22Rv1 (cell line): ENCODE data around the gene SMCO1.

Source experiments
- ZFX ChIP-seq: fragments of 450-650 bp; IDR thresholded peaks from 2 replicates; pipeline ENCODE4 v1.6.1; 2017; ENCODE audit warnings: antibody characterized with exemption, borderline replicate concordance
- TF ChIP-seq, protein P1 (sequence below): fragments of 450-650 bp; IDR thresholded peaks from 2 replicates; pipeline ENCODE4 v1.5.1; 2017; ENCODE audit warnings: mild to moderate bottlenecking

DNA sequence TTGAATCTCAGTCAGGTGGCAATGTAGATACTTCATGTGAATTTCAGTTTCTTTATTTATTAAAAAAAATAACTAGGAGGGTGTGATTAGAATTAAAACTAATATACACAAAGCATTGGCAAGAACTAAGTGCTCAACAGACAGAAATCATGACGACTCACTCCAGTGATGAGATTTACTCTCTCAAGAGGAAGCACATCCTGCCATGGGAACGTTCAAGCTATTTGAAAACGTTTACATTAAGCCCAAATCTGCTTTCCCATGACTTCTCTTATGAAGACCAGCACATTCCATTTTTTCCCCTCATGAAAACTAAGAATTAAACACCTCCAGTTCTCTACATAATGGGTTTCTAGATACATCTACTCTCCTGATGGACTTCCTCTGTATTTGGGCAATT is 44.7 kb upstream of the SMCO1 start:
- TF ChIP-seq, protein P1, sequence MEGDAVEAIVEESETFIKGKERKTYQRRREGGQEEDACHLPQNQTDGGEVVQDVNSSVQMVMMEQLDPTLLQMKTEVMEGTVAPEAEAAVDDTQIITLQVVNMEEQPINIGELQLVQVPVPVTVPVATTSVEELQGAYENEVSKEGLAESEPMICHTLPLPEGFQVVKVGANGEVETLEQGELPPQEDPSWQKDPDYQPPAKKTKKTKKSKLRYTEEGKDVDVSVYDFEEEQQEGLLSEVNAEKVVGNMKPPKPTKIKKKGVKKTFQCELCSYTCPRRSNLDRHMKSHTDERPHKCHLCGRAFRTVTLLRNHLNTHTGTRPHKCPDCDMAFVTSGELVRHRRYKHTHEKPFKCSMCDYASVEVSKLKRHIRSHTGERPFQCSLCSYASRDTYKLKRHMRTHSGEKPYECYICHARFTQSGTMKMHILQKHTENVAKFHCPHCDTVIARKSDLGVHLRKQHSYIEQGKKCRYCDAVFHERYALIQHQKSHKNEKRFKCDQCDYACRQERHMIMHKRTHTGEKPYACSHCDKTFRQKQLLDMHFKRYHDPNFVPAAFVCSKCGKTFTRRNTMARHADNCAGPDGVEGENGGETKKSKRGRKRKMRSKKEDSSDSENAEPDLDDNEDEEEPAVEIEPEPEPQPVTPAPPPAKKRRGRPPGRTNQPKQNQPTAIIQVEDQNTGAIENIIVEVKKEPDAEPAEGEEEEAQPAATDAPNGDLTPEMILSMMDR = no peak
- TF ChIP-seq ZFX = no peak
